Measurements from ENCODE around the gene SLC43A2.

GRCh38 chr17:1558401-1558800, 70.2 kb downstream of the SLC43A2 start:
- TF ChIP-seq POLR2A (IDR thresholded peaks at IDR 0.05) (no peak), CTCF (IDR thresholded peaks at IDR 0.05) (no peak)

Measured in sigmoid colon (tissue), 3 donors.